ENCODE measurements around the gene SKAP1. TPM values are rescaled to one million over a fixed set of nuclear protein-coding genes. Genes with fewer than 3 reads are reported as not detected.

The SKAP1 gene
- total and polyA plus RNA-seq, 5 donors: 0.38 to 0.77 (median 0.54) TPM; not detected in 1

DNA sequence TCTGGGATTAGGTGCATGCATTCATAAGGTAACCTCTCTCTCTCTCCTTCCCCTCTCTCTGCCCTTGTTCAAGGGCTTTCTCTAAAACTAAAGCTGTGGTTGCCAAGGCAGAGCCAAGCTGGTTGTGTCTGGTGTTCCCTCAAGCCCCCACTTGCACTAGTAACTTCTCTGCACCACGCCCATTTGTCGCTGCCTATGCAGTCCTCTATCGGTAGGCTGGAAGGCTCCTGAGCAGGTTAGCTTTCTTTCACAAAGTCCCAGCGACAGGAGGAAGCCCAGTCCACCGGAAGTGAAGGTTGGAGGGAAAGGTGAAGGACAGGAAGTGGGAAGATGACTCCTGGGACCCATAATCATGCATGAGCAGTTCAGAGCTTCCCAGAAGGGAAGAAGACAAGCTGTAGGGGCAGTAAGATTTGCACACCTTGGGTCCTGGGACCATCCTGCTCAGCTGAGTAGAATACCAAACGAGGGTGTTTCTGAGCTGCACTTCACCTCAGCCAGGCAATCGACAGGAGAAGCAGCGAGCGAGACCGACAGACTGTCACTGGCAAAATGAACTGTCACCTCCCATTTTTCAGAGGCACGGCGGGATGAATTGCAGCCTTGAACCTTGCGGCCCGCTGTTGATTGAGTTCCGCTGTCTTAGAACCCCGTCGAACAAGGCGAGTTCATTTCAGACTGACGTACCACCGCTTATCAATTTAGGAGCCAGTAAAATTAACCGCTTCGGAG is 14.7 kb upstream of the SKAP1 start:
- no peak overlapping the region for H3K4me3 ChIP-seq (ENCODE audit: low read length)
- no peaks in the 10 kb centered on the region for H3K27me3 ChIP-seq (ENCODE audit: control insufficient read depth, insufficient read depth)
- ATAC-seq (no peak), DNase-seq (no peak)
- H3K9me3 ChIP-seq (ENCODE audit: control insufficient read depth, low read length): no peaks in the 10 kb centered on the region
- intact Hi-C loops (cut with DNase I): no loop called here
- no peak overlapping the region for H3K27ac ChIP-seq (ENCODE audit: low read length)
- no peaks in the 10 kb centered on the region for H3K4me1 ChIP-seq (ENCODE audit: control insufficient read depth, insufficient read depth, low read length)
- 51% methylated on average over 22 of the region's 22 CpGs for WGBS

DNA sequence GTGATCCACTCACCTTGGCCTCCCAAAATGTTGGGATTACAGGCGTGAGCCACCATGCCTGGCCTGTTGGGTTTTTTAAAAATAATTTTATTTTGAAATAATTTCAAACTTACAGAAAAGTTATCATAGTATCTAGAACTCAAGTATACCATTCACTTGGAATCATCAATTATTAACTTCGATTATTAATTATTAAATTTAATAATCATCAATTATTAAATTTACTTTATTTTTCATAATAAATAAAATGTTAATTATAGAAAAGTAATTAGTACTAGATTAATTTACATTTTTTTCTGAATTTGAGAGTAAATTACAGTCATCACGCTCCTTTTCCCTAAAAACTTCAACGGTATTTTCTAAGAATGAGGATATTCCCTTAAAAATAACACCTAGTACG is 13.7 kb upstream of the SKAP1 start:
- no peak overlapping the region for H3K27ac ChIP-seq (ENCODE audit: low read length)
- no peaks in the 10 kb centered on the region for H3K4me1 ChIP-seq (ENCODE audit: control insufficient read depth, insufficient read depth, low read length)
- no peaks in the 10 kb centered on the region for H3K27me3 ChIP-seq (ENCODE audit: control insufficient read depth, insufficient read depth)
- intact Hi-C loops (cut with DNase I): no loop called here
- no peak for ATAC-seq
- H3K4me3 ChIP-seq (ENCODE audit: low read length): no peak overlapping the region
- no peaks in the 10 kb centered on the region for H3K9me3 ChIP-seq (ENCODE audit: control insufficient read depth, low read length)
- 89% methylated on average over 5 of the region's 5 CpGs for WGBS
- no peak for DNase-seq

DNA sequence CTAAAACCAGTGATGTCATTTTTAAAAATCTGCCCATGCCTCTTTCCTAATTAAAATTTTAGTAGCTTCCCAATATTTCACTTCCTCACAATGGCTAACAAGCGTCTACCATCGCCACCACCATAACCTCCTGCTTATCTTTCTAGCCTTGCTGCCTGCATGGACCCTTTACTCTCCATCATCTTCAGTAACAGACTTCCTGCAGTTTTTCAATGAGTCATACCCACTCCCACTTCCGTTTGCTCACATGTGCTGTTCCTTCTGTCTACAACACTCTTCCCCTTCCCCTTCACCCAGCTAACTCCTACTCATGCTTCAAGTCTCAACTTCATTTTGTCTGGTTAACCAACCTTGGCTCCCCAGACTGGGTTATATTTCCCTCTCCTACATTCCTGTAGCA is 12.8 kb upstream of the SKAP1 start:
- no peak for ATAC-seq
- H3K27me3 ChIP-seq (ENCODE audit: control insufficient read depth, insufficient read depth): no peaks in the 10 kb centered on the region
- no peak overlapping the region for H3K27ac ChIP-seq (ENCODE audit: low read length)
- intact Hi-C loops (cut with DNase I): no loop called here
- no peak for DNase-seq
- H3K9me3 ChIP-seq (ENCODE audit: control insufficient read depth, low read length): no peaks in the 10 kb centered on the region
- H3K4me3 ChIP-seq (ENCODE audit: low read length): no peak overlapping the region
- H3K4me1 ChIP-seq (ENCODE audit: control insufficient read depth, insufficient read depth, low read length): no peaks in the 10 kb centered on the region
- 74% methylated on average over 3 of the region's 3 CpGs for WGBS

DNA sequence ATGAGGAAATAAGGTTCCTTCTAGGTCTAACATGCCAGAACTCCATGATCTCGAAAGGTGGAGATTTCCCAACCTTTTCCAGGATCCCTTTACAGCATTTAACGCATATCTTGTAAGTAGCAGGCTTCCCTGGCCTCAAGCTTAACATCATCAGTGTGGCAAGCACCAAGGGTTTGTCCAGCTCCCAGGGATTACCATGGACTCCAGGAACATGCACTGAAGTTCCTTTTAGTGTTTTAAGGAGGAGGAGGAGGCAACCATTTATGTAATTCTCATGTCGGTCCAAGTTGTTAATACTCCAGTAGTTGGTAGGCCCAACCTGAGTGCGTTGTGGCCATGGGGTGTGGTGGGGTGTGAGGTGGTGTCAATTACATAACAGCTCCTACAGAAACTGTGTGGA is 11.8 kb upstream of the SKAP1 start:
- no peak overlapping the region for H3K27ac ChIP-seq (ENCODE audit: low read length)
- no peak for DNase-seq
- ATAC-seq: no peak
- H3K4me1 ChIP-seq (ENCODE audit: control insufficient read depth, insufficient read depth, low read length): no peaks in the 10 kb centered on the region
- no peaks in the 10 kb centered on the region for H3K27me3 ChIP-seq (ENCODE audit: control insufficient read depth, insufficient read depth)
- intact Hi-C loops (cut with DNase I): no loop called here
- H3K9me3 ChIP-seq (ENCODE audit: control insufficient read depth, low read length): no peaks in the 10 kb centered on the region
- 94% methylated on average over 4 of the region's 4 CpGs for whole genome bisulfite sequencing
- H3K4me3 ChIP-seq (ENCODE audit: low read length): no peak overlapping the region

DNA sequence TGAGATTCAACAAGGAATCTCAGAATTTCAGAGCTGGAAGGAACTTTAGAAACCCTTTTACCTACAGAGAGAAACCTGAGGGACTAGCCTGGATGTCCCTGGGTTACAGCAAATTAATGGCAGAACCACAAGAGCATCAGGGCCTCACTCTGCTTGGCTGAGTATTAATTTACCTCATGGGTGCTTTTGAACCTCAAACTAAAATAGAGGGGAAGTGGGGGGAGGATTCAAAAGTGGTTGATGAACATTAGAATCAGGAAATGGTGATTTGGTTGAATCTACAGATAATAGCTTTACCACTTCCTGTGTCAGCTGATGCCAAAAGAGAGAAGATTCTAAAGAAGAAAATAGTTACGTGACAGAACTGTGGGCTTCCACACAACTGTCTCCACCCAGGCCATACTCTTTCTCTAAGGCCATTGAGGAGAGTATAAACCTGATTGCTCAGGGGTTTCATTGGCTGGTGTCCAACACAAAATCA is 11.3 kb upstream of the SKAP1 start:
- peak in 1 of 2 donors; percentile 19 for ATAC-seq
- H3K4me1 ChIP-seq (ENCODE audit: control insufficient read depth, insufficient read depth, low read length): no peaks in the 10 kb centered on the region
- H3K27ac ChIP-seq (ENCODE audit: low read length): no peak overlapping the region
- DNase-seq: no peak
- no peak overlapping the region for H3K4me3 ChIP-seq (ENCODE audit: low read length)
- intact Hi-C loops (cut with DNase I): no loop called here
- H3K9me3 ChIP-seq (ENCODE audit: control insufficient read depth, low read length): no peaks in the 10 kb centered on the region
- WGBS: 51% methylated on average over 1 of the region's 1 CpG
- H3K27me3 ChIP-seq (ENCODE audit: control insufficient read depth, insufficient read depth): no peaks in the 10 kb centered on the region

DNA sequence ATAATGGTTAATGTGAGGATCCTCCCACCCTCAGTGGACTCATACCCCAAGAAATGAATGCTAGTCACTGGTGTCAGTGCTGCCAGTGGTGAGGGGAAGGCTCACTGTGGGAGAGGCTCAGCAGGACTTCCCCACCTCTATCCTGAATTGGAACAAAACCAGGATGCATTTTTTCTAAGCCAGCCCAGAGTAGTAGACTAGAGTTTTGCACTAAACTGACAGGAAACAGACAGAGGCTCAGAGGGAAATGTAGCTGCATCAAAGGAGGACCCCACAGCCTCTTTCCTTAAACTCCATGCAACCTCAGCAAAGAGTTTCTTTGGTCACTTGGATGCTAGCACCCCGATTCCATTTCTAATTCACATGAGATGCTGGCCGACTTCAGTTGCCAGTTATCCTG is 10.7 kb upstream of the SKAP1 start:
- H3K27ac ChIP-seq (ENCODE audit: low read length): no peak overlapping the region
- 82% methylated on average over 2 of the region's 2 CpGs for WGBS
- H3K9me3 ChIP-seq (ENCODE audit: control insufficient read depth, low read length): no peaks in the 10 kb centered on the region
- no peak for DNase-seq
- intact Hi-C loops (cut with DNase I): no loop called here
- H3K4me1 ChIP-seq (ENCODE audit: control insufficient read depth, insufficient read depth, low read length): no peaks in the 10 kb centered on the region
- ATAC-seq: no peak
- H3K27me3 ChIP-seq (ENCODE audit: control insufficient read depth, insufficient read depth): no peaks in the 10 kb centered on the region
- no peak overlapping the region for H3K4me3 ChIP-seq (ENCODE audit: low read length)

DNA sequence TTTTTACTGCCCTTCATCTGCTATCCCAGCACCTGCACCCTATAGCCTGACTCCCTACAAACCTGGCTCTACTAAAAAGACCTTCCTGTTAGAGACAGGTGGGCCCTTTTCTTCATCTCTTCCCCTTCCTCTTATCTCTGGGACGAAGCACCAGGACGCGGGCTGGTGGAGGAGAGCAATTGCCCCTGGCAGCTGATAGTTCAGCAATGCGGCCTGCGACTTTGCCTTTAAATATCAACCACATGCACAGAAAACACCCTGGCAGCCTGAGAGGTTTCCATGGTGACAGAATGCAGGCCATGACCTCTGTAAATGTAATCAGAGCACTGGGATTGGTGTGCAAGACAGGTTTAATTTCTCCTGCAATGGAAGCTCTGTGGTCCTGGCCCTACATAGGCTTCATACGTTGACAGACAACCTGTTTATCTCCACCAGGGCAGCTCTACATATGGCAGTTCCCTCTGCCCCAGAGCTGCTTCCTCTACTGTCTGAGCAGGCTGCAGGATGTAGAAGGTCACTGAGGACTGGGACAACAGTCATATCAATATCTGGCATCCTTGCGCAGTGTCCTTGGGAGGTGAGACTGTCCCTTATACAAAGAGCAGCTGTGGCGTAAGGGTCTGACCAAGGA is 10.0 kb upstream of the SKAP1 start:
- ATAC-seq: no peak
- Histone ChIP-seq H3K9me3 (ENCODE audit: control insufficient read depth, low read length) (no peaks in the 10 kb centered on the region), H3K4me3 (ENCODE audit: low read length) (no peak overlapping the region), H3K27ac (ENCODE audit: low read length) (no peak overlapping the region), H3K27me3 (ENCODE audit: control insufficient read depth, insufficient read depth) (no peaks in the 10 kb centered on the region), H3K4me1 (ENCODE audit: control insufficient read depth, insufficient read depth, low read length) (no peaks in the 10 kb centered on the region)
- no peak for DNase-seq
- 61% methylated on average over 8 of the region's 8 CpGs for WGBS
- intact Hi-C loops (cut with DNase I): no loop called here

DNA sequence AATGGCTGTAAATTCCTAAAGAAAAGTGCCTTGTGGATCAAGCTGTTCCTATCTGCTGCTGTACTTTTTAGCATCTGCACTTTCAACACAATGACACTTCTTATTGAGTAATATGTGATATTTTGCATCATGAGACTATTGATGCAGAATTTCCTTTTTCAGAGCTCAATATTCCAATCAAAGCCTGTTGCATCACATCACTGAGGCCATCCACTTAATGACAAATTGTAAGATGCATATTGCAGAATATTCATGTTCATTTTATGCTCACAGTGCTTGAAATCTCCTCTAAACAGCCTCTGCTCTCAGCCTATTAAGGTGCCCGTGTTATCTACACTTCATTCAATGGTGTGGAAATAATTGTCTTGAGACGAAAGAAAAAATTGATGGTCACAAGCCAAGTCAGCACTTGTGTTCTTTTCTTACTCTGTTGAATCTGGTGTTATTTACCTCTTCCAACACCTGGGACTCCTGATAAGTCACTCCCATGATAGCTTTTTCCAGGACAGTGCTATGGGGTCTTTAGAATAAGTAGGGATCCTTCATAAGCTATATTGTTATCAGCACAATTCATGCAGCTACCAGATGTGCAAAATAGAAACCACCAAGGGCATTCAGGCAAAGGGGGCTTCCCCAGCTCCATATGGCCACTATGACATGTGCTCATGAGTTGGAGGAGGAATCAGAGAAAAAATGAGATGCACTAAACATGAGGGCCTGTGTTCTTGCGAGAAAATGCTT is 9.3 kb upstream of the SKAP1 start:
- WGBS: 85% methylated on average over 3 of the region's 3 CpGs
- Histone ChIP-seq H3K9me3 (ENCODE audit: control insufficient read depth, low read length) (no peaks in the 10 kb centered on the region), H3K4me1 (ENCODE audit: control insufficient read depth, insufficient read depth, low read length) (no peaks in the 10 kb centered on the region), H3K27ac (ENCODE audit: low read length) (no peak overlapping the region), H3K27me3 (ENCODE audit: control insufficient read depth, insufficient read depth) (no peaks in the 10 kb centered on the region), H3K4me3 (ENCODE audit: low read length) (no peak overlapping the region)
- no peak for ATAC-seq
- intact Hi-C loops (cut with DNase I): no loop called here
- no peak for DNase-seq

DNA sequence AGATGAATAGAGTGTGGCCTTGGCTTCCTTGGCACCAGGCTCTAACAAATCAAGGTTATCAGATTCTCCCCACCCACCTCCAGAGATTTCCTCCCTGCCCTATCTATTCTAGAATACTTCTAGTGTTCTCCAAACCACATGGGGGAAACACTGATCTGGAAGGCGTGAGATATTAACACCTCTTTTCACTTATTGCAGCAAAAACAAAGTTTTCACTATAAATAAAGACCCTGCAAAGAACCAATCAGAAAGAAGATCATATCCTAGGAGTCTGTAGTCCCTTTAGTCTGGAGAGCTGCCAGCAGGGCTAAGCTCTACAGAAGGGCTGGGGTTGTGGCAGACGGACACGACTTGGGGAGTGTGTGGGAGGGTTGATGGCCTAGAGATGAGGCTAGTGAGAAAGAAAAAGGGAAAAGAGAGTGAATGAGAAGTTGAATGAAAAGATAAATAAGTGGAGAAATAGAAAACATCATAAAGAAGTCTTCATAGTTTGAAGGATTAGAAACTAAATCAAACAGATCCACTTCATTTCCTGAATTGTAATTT is 8.6 kb upstream of the SKAP1 start:
- no peak for DNase-seq
- H3K4me1 ChIP-seq (ENCODE audit: control insufficient read depth, insufficient read depth, low read length): no peaks in the 10 kb centered on the region
- H3K4me3 ChIP-seq (ENCODE audit: low read length): no peak overlapping the region
- no peaks in the 10 kb centered on the region for H3K27me3 ChIP-seq (ENCODE audit: control insufficient read depth, insufficient read depth)
- no peaks in the 10 kb centered on the region for H3K9me3 ChIP-seq (ENCODE audit: control insufficient read depth, low read length)
- no peak for ATAC-seq
- H3K27ac ChIP-seq (ENCODE audit: low read length): no peak overlapping the region
- intact Hi-C loops (cut with DNase I): no loop called here
- WGBS: 47% methylated on average over 3 of the region's 3 CpGs

DNA sequence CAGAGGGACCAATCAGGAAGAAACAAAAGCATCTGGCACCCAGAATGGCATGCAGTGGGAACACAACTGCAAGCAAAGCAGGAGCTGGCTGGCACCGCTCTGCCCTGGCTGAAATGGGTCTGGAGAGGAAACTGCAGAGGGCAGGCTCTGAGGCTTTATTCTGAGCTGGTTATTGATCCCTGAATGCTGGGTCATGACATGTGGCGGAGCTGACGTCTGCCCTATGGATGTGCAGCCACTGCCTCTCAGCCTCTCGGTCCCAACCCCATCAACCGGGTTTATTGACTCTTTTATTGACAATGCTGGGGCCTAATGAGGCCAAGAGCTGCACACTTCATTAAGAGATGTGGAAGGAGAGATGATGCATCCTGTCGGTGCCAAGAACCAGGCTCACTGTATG is 3.9 kb upstream of the SKAP1 start:
- WGBS: 91% methylated on average over 6 of the region's 6 CpGs
- H3K27ac ChIP-seq (ENCODE audit: low read length): no peak overlapping the region
- H3K9me3 ChIP-seq (ENCODE audit: control insufficient read depth, low read length): no peaks in the 10 kb centered on the region
- no peaks in the 10 kb centered on the region for H3K27me3 ChIP-seq (ENCODE audit: control insufficient read depth, insufficient read depth)
- ATAC-seq: no peak
- intact Hi-C loops (cut with DNase I): no loop called here
- no peak overlapping the region for H3K4me3 ChIP-seq (ENCODE audit: low read length)
- no peaks in the 10 kb centered on the region for H3K4me1 ChIP-seq (ENCODE audit: control insufficient read depth, insufficient read depth, low read length)
- no peak for DNase-seq
